HG02970 (cell line): ENCODE results near the gene HIPK1.
"Not testable (repeated sequence)": the region's sequence is repeated elsewhere in the genome, so short reads cannot be mapped to it uniquely, and the experiment has no call there.

Source experiments
- ATAC-seq: cut with Tn5 transposase; IDR thresholded peaks from one replicate; pipeline ENCODE4 v1.9.1; 2021; ENCODE audit warnings: mild to moderate bottlenecking, moderate library complexity, moderate number of reproducible peaks; ENCODE audit not compliant: unreplicated experiment, low FRiP score

The HIPK1 gene

GRCh38 chr1:113941245-113941559, 12.1 kb downstream of the HIPK1 start:
- ATAC-seq: no peak

- ATAC-seq: no peak
These were observed 13.4 kb downstream of the HIPK1 start for GRCh38 chr1:113942527-113942926.

GRCh38 chr1:113943028-113943811, 14.1 kb downstream of the HIPK1 start:
- ATAC-seq: no peak

- ATAC-seq: no peak
These were observed 16.2 kb downstream of the HIPK1 start for GRCh38 chr1:113945329-113945728.

- ATAC-seq: no peak
These were observed 17.0 kb downstream of the HIPK1 start for GRCh38 chr1:113946112-113946511.

GRCh38 chr1:113946678-113947387, 17.7 kb downstream of the HIPK1 start:
- ATAC-seq: no peak

GRCh38 chr1:113947388-113948107, 18.4 kb downstream of the HIPK1 start:
- ATAC-seq: no peak

- ATAC-seq: not testable (repeated sequence)
These were observed 19.0 kb downstream of the HIPK1 start for GRCh38 chr1:113948151-113948550.

GRCh38 chr1:113949007-113949406, 19.9 kb downstream of the HIPK1 start:
- no peak for ATAC-seq

- ATAC-seq: no peak
These were observed 21.8 kb downstream of the HIPK1 start for GRCh38 chr1:113950908-113951307.

GRCh38 chr1:113951719-113952118, 22.6 kb downstream of the HIPK1 start:
- no peak for ATAC-seq

GRCh38 chr1:113957984-113958383, 28.9 kb downstream of the HIPK1 start:
- no peak for ATAC-seq

GRCh38 chr1:113958691-113959090, 29.6 kb downstream of the HIPK1 start:
- ATAC-seq: no peak

GRCh38 chr1:113963281-113963906, 34.3 kb downstream of the HIPK1 start:
- ATAC-seq: no peak

- no peak for ATAC-seq
These were observed 36.7 kb downstream of the HIPK1 start for GRCh38 chr1:113965703-113966412.

GRCh38 chr1:113972954-113973353, 43.8 kb downstream of the HIPK1 start:
- ATAC-seq: no peak

- ATAC-seq: no peak
These were observed 46.2 kb downstream of the HIPK1 start for GRCh38 chr1:113975211-113975895.

GRCh38 chr1:113976609-113977278, 47.6 kb downstream of the HIPK1 start:
- ATAC-seq: no peak

GRCh38 chr1:113977906-113978305, 48.8 kb downstream of the HIPK1 start:
- ATAC-seq: no peak
